Suprapubic skin (tissue), 4 donors: ENCODE data around the gene DCDC2B. TPM values are rescaled to one million over a fixed set of nuclear protein-coding genes. Genes with fewer than 3 reads are reported as not detected.
"Not testable (repeated sequence)": the region's sequence is repeated elsewhere in the genome, so short reads cannot be mapped to it uniquely, and the experiment has no call there.

Experiments
- DNase-seq, 2 donors: peaks; one replicate each; pipeline ENCODE4 v3.0.0-alpha.2; 2019; ENCODE audit warnings: low spot score in 2 of 2
- H3K27ac ChIP-seq: fragments of 200-600 bp; sonication (generic); one replicate; pipeline ENCODE4 v1.5.1; 2019
- H3K27me3 ChIP-seq: fragments of 200-600 bp; sonication (generic); one replicate; pipeline ENCODE4 v1.5.1; 2019
- H3K36me3 ChIP-seq: fragments of 200-600 bp; sonication (generic); one replicate; pipeline ENCODE4 v1.5.1; 2019
- H3K4me1 ChIP-seq: fragments of 200-600 bp; sonication (generic); one replicate; pipeline ENCODE4 v1.5.1; 2019
- H3K4me3 ChIP-seq: fragments of 200-600 bp; sonication (generic); one replicate; pipeline ENCODE4 v1.5.1; 2019; ENCODE audit warnings: mild to moderate bottlenecking
- H3K9me3 ChIP-seq: fragments of 200-600 bp; sonication (generic); one replicate; pipeline ENCODE4 v1.5.1; 2019
- EP300 ChIP-seq: sonication (generic); formaldehyde crosslinking; IDR thresholded peaks from one replicate; pipeline ENCODE4 v1.6.1; 2017; ENCODE audit warnings: antibody characterized with exemption
- POLR2A ChIP-seq, 2 donors: fragments of 450-650 bp; IDR thresholded peaks; one replicate each; pipeline ENCODE4 v1.6.1; 2017; ENCODE audit warnings: antibody characterized with exemption in 2 of 2, mild to moderate bottlenecking in 2 of 2, moderate library complexity in 2 of 2
- POLR2AphosphoS5 ChIP-seq, 3 donors: sonication (generic); formaldehyde crosslinking; IDR thresholded peaks; one replicate each; pipeline ENCODE4 v1.6.1; 2017; ENCODE audit warnings: antibody characterized with exemption in 3 of 3
- WGBS: methylation state at CpG from one replicate; pipeline ENCODE4 v1.1.5; 2018; 5-methylcytosine and 5-hydroxymethylcytosine counted together
- total RNA-seq, 4 donors: library from RNA; depleted of rRNA; stranded (reverse); fragments of >200 nt; gene quantifications; one replicate each; pipeline ENCODE4 v1.1.0, GENCODE V29; 2016
- TF ChIP-seq, protein P1 (sequence below), 2 donors: fragments of 200-600 bp in 1 of 2; fragments of 450-650 bp in 1 of 2; sonication (generic) in 1 of 2; IDR thresholded peaks; one replicate each; pipeline ENCODE4 v1.5.1; 2016 to 2019; ENCODE audit warnings: antibody characterized with exemption in 2 of 2, mild to moderate bottlenecking in 1 of 2, moderate library complexity in 1 of 2

DCDC2B gene
- total RNA-seq, 4 donors from 2014 or later, result not detected

DNA sequence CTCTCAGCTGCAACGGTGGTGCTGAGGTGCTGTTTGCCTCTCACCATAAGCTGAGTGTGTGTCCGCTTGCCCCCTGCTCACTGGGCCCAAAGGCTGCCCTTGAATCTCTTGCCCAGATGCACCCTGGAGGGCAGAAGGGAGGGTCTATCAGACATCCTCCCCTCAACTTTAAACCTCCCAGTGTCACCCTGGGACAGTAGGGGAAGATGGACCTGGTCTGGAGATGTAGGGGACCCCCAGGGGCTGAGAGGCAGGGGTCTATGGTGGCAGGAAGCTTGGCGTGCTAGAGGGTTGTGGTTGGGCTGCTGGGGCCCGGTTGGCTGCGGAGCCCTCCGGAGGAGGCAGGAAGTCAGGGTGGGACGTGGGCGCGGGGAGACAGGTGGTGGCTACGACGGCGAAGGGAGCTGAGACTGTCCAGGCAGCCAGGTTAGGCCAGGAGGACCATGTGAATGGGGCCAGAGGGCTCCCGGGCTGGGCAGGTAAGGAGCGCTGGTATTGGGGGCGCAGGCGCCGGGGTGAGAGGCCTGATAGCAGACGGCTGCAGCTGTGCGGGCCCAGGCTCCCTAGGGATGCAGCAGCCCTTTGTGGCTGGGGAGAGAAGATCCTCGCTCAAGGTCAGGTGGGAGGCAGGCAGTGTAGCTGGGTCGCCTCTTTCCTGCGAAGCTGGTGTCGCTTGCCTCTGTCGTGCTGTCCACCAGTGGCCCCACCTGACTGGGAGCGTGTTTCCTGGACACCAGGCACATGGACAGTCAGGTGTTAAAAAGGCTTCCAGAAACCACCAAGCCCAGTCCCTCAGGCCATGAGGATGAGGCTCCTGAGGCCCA, 42.2 kb downstream of the DCDC2B start, which contains the start of gene LCK:
Gene LCK (plus strand): TSS at position 373 of the 824 bp plus-strand sequence. CDS start 23,065 bp downstream, outside the sequence.
- Histone ChIP-seq H3K27ac (peak within 1 kb of the TSS; percentile 40), H3K4me1 (peaks cover 32% of the 10 kb centered on the region), H3K4me3 (peak within 1 kb of the TSS; percentile 15), H3K9me3 (no peaks in the 10 kb centered on the region), H3K36me3 (no peaks in the 10 kb centered on the region), H3K27me3 (no peaks in the 10 kb centered on the region)
- WGBS, result 84% methylated on average over 22 of the region's 25 CpGs
- TF ChIP-seq EP300 (no peak), POLR2AphosphoS5 (IDR thresholded peaks at IDR 0.05) (no peak), POLR2A (IDR thresholded peaks at IDR 0.05) (no peak)
- TF ChIP-seq, protein P1, sequence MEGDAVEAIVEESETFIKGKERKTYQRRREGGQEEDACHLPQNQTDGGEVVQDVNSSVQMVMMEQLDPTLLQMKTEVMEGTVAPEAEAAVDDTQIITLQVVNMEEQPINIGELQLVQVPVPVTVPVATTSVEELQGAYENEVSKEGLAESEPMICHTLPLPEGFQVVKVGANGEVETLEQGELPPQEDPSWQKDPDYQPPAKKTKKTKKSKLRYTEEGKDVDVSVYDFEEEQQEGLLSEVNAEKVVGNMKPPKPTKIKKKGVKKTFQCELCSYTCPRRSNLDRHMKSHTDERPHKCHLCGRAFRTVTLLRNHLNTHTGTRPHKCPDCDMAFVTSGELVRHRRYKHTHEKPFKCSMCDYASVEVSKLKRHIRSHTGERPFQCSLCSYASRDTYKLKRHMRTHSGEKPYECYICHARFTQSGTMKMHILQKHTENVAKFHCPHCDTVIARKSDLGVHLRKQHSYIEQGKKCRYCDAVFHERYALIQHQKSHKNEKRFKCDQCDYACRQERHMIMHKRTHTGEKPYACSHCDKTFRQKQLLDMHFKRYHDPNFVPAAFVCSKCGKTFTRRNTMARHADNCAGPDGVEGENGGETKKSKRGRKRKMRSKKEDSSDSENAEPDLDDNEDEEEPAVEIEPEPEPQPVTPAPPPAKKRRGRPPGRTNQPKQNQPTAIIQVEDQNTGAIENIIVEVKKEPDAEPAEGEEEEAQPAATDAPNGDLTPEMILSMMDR (IDR thresholded peaks at IDR 0.05), result no peak
- no peak for DNase-seq

DNA sequence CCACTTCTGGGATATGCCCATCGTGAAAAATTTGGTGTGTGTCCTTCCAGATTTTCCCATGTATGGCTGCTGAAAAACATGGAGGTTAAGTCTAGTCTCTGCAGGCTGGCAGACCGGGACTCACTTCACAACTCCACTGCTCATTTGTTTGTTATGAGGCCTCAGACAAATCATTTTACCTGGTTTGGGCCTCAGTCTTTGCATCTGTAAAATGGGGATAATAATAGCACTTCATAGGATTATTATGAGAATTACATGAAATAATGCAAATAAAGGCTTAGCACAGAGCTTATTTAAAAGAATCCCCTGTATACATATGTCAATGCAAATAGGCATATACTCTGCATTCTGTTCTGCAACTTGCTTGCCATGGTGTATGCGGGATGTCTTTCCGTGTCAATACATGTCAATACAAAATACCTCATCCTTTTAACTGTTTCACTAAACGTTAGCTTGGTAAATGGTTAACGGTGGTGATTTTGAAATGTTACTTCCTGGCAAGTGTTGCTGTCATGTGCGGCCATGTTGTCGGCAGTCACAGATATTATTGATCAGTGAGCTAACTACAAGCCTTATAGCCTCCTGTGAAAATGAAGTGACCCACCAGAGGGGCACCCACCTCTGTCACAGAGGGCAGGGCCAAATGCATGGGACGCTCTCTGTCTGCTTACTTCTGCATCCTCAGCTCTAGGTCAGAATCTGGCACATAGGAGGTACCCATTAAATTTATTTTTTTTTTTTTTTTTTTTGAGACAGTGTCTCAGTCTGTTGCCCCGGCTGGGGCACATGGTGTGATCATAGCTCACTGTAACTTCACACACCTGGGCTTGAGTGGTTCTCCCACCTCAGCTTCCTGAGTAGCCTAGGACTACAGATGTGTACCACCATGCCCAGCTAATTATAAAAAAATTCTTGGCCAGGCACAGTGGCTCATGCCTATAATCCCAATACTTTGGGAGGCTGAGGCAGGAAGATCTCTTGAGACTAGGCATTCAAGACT, 46.5 kb downstream of the DCDC2B start:
- no peaks in the 10 kb centered on the region for H3K9me3 ChIP-seq

DNA sequence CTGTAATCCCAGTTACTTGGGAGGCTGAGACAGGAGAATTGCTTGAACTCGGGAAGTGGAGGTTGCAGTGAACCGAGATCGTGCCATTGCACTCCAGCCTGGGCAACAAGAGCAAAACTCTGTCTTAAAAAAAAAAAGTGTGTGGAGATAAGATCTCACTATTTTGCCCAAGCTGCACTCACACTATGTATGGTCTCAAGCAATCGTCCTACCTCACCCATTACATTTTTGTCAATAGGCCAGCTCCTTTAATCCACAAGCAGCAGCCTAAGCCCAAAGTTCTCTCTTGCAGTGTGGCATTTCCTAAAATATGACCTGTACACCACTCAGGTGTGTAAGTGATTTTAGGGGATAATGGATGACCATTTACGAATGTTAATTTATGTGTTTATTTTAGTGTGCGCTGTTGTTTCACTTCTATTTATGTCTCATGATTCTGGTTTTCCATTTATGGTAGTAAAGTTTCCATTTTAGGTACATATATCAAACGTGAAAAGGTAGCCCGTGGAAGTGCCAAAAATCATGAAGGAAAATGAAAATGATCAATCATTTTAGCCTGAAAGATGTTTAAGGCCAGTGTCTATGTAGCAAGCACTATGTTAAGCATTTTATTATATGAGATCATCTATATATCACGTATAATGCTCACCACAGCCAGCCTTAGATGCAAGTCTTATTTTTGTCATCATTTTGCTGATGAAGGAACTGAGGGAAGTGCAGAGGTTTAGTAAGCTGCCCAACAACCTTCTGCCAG, 47.8 kb downstream of the DCDC2B start:
- TF ChIP-seq POLR2AphosphoS5 (IDR thresholded peaks at IDR 0.05), result no peak
- TF ChIP-seq POLR2A (IDR thresholded peaks at IDR 0.05), result no peak
- TF ChIP-seq, protein P1 (IDR thresholded peaks at IDR 0.05), result no peak
- TF ChIP-seq EP300, result no peak
- 76% methylated on average over 9 of the region's 9 CpGs for WGBS
- DNase-seq, result no peak
- no peak overlapping the region for H3K27ac ChIP-seq
- H3K36me3 ChIP-seq, result no peaks in the 10 kb centered on the region
- H3K4me1 ChIP-seq, result no peaks in the 10 kb centered on the region
- H3K9me3 ChIP-seq, result no peaks in the 10 kb centered on the region
- no peak overlapping the region for H3K4me3 ChIP-seq
- H3K27me3 ChIP-seq, result no peaks in the 10 kb centered on the region

More for the DNA sequence above, 46.5 kb downstream of the DCDC2B start:
- TF ChIP-seq POLR2AphosphoS5 (IDR thresholded peaks at IDR 0.05) (no peak), POLR2A (IDR thresholded peaks at IDR 0.05) (no peak), EP300 (no peak)
- TF ChIP-seq, protein P1 (IDR thresholded peaks at IDR 0.05), result no peak
- 79% methylated on average over 10 of the region's 10 CpGs for WGBS
- no peak overlapping the region for H3K4me3 ChIP-seq
- no peaks in the 10 kb centered on the region for H3K36me3 ChIP-seq
- no peak overlapping the region for H3K27ac ChIP-seq
- H3K27me3 ChIP-seq, result no peaks in the 10 kb centered on the region
- DNase-seq, result no peak
- H3K4me1 ChIP-seq, result peaks cover 3% of the 10 kb centered on the region

- DNase-seq, result no peak
- H3K27me3 ChIP-seq, result no peaks in the 10 kb centered on the region
- no peak overlapping the region for H3K4me3 ChIP-seq
- no peak overlapping the region for H3K27ac ChIP-seq
- H3K9me3 ChIP-seq, result no peaks in the 10 kb centered on the region
- 88% methylated on average over 6 of the region's 6 CpGs for WGBS
- no peaks in the 10 kb centered on the region for H3K4me1 ChIP-seq
- no peaks in the 10 kb centered on the region for H3K36me3 ChIP-seq
- TF ChIP-seq POLR2A (IDR thresholded peaks at IDR 0.05) (no peak), POLR2AphosphoS5 (IDR thresholded peaks at IDR 0.05) (no peak), EP300 (no peak)
- TF ChIP-seq, protein P1 (IDR thresholded peaks at IDR 0.05), result no peak
Measured at GRCh38 chr1:32257227-32257508, 48.3 kb downstream of the DCDC2B start.

GRCh38 chr1:32263236-32263593, 54.3 kb downstream of the DCDC2B start:
- H3K27ac ChIP-seq, H3K4me3 ChIP-seq, DNase-seq, H3K36me3 ChIP-seq, H3K9me3 ChIP-seq, H3K4me1 ChIP-seq, H3K27me3 ChIP-seq: not testable (repeated sequence)
- 93% methylated on average over 4 of the region's 4 CpGs for WGBS
